Measurements from ENCODE around the gene RFX6.
"Not testable (repeated sequence)": the region's sequence is repeated elsewhere in the genome, so short reads cannot be mapped to it uniquely, and the experiment has no call there.

RFX6 gene

GRCh38 chr6:116876635-116877611 lies at the start of gene RFX6:
TSS of gene RFX6 (plus strand) at chr6:116877242. CDS start at chr6:116877276, 34 bp downstream.
- DNase-seq: no peak

- no peak for DNase-seq
Observed at GRCh38 chr6:116827561-116828240, 49.3 kb upstream of the RFX6 start.

- no peak for DNase-seq
Observed at GRCh38 chr6:116828983-116829382, 48.1 kb upstream of the RFX6 start, which contains the start of gene GPRC6A. TSS of gene GPRC6A (minus strand) at chr6:116829083. CDS start at chr6:116829013, 70 bp downstream.

GRCh38 chr6:116834526-116834925 lies 42.5 kb upstream of the RFX6 start:
- not testable (repeated sequence) for DNase-seq

GRCh38 chr6:116836606-116837342 lies 40.3 kb upstream of the RFX6 start:
- no peak for DNase-seq

GRCh38 chr6:116840091-116840490 lies 37.0 kb upstream of the RFX6 start:
- DNase-seq: no peak

- no peak for DNase-seq
Observed at GRCh38 chr6:116842459-116842858, 34.6 kb upstream of the RFX6 start.

GRCh38 chr6:116847227-116847626 lies 29.8 kb upstream of the RFX6 start:
- DNase-seq: no peak

- no peak for DNase-seq
Observed at GRCh38 chr6:116858060-116858459, 19.0 kb upstream of the RFX6 start.

- no peak for DNase-seq
Observed at GRCh38 chr6:116859264-116859663, 17.8 kb upstream of the RFX6 start.

GRCh38 chr6:116866281-116866871 lies 10.7 kb upstream of the RFX6 start:
- no peak for DNase-seq

- DNase-seq: no peak
Observed at GRCh38 chr6:116872771-116873170, 4.3 kb upstream of the RFX6 start.

GRCh38 chr6:116876107-116876506 lies 935 bp upstream of the RFX6 start:
- DNase-seq: no peak

GRCh38 chr6:116877743-116878142 lies 701 bp downstream of the RFX6 start:
- DNase-seq: no peak

- no peak for DNase-seq
Observed at GRCh38 chr6:116881236-116881635, 4.2 kb downstream of the RFX6 start.

- DNase-seq: no peak
Observed at GRCh38 chr6:116883005-116883404, 6.0 kb downstream of the RFX6 start.

- DNase-seq: no peak
Observed at GRCh38 chr6:116884530-116884929, 7.5 kb downstream of the RFX6 start.

- no peak for DNase-seq
Observed at GRCh38 chr6:116887168-116887567, 10.1 kb downstream of the RFX6 start.

GRCh38 chr6:116887894-116888293 lies 10.9 kb downstream of the RFX6 start:
- DNase-seq: no peak

GRCh38 chr6:116888732-116889360 lies 11.8 kb downstream of the RFX6 start:
- DNase-seq: no peak

GRCh38 chr6:116894669-116895068 lies 17.6 kb downstream of the RFX6 start:
- DNase-seq: no peak

GRCh38 chr6:116895935-116896334 lies 18.9 kb downstream of the RFX6 start:
- no peak for DNase-seq
